ENCODE data around the gene TENM3. TPM values are rescaled to one million over a fixed set of nuclear protein-coding genes. Genes with fewer than 3 reads are reported as not detected.
A peak's percentile ranks its signal among the peaks of the same experiment; 100 is the strongest.

TENM3 gene
- polyA plus RNA-seq, 1 experiment, result 54.9 TPM

DNA sequence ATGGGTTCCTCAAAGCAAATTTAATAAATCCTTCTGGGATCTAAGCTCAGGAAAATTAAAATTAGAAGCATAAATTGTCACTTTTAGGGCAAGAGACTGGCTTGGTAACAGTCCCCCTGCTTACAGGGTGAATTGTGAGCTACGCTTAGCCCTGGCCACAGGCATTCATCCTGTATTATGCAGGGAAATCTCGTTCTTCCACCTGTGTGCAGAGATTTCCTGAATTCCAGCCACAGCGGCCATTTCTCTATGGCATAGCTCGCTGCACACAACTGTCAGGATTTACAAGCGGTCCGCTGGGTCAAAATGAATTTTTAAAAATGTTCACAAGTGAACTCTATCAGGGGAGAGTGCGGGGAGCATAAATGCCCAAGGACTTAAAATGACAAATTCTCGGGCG is 562.1 kb downstream of the TENM3 start:
- Histone ChIP-seq H3K9me3 (ENCODE audit: control insufficient read depth, insufficient read depth, low read length) (peaks cover 36% of the 10 kb centered on the region), H3K27ac (ENCODE audit: low read depth, low read length) (no peak overlapping the region), H3K4me3 (ENCODE audit: low read depth, low read length) (no peak overlapping the region), H3K27me3 (ENCODE audit: control insufficient read depth, insufficient read depth, low read length) (no peaks in the 10 kb centered on the region)
- ChIA-PET CTCF (interaction anchor here (0.5 to 1.6 kb wide), 89 partner anchors 9 to 1660 kb away, joined by 3 to 17 read pairs (median 4); no protein-coding TSS in a partner anchor), POLR2A (interaction anchor here (0.6 kb wide), 2 partner anchors 346 to 837 kb away, joined by 3 to 4 read pairs; no protein-coding TSS in a partner anchor)
- DNase-seq (ENCODE audit: low read depth, low spot score), result no peak
- TF ChIP-seq, protein P1, sequence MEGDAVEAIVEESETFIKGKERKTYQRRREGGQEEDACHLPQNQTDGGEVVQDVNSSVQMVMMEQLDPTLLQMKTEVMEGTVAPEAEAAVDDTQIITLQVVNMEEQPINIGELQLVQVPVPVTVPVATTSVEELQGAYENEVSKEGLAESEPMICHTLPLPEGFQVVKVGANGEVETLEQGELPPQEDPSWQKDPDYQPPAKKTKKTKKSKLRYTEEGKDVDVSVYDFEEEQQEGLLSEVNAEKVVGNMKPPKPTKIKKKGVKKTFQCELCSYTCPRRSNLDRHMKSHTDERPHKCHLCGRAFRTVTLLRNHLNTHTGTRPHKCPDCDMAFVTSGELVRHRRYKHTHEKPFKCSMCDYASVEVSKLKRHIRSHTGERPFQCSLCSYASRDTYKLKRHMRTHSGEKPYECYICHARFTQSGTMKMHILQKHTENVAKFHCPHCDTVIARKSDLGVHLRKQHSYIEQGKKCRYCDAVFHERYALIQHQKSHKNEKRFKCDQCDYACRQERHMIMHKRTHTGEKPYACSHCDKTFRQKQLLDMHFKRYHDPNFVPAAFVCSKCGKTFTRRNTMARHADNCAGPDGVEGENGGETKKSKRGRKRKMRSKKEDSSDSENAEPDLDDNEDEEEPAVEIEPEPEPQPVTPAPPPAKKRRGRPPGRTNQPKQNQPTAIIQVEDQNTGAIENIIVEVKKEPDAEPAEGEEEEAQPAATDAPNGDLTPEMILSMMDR (IDR thresholded peaks at IDR 0.05; ENCODE audit: low read depth, low read length), result no peak

DNA sequence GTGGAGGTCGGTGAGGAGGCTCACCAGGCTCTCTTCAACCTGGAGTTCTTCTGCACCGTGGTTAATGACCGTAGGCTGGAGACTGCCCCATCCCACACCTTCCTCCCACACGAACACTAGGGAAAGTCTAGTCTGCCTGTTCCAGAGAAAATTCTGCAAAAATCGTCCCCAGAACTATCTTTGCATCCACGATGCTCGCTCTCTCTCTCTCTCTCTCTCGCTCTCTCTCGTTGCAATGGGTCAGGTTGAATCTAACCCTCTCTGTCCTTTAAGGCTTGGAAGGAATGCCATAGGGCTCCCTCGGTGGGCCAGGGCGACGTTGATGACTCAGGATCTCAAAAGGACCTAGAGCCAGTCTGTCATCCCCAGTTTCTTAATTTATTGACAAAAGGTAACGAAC is 562.5 kb downstream of the TENM3 start:
- TF ChIP-seq, protein P1 (IDR thresholded peaks at IDR 0.05; ENCODE audit: low read depth, low read length), result no peak

DNA sequence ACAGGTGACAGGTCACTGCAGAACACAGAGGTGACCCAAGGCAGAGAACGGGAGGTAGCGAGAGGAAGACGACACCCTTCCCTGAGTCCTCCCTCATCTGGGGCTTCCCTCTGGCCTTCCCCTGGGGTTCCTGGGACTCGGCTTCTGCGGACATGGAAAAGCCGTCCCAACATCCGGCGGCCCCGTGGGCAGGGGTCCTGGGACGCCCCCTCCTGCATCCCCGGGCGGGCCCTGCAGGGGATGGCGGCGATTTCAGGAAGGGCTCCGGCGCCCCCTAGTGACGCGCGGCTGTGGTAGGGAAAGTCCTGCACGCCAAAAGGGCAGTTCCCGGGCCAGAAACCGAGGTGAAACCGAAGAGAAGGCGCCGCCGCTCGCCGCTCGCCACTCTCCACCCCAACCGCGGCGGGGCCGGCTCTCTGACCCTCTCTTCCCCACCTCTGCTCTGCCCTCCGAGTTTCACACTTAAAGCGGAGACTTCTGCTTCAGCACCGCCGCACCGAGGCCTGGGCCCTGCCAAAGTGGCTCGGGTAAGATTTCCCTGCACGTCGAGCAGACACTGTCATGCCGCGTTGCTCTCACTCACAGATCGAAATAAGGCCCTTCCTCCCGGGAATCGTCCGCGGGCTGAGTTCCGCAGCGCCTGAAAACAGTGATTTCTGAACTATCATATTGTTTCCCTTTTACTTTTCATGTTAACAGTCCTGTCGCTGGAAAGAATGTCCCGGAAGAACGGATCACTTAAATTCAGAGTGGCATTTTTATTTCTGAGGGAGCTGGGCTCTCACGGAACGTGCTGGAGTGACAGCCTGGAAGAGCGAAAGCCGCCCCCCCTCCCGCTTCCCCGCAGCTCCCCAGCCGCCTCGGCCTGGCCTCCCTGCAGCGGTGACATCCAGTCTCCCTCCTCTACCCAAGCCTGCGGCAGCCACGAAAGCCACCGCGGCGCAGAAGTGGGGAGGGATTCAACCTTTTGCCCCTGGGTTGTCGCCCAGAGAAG is 563.4 kb downstream of the TENM3 start:
- H3K9me3 ChIP-seq (ENCODE audit: control insufficient read depth, insufficient read depth, low read length), result peaks cover 40% of the 10 kb centered on the region
- H3K4me3 ChIP-seq (ENCODE audit: low read depth, low read length), result peak overlapping the region; percentile 56
- TF ChIP-seq, protein P1 (IDR thresholded peaks at IDR 0.05; ENCODE audit: low read depth, low read length), result peak; percentile 90
- H3K27ac ChIP-seq (ENCODE audit: low read depth, low read length), result peak overlapping the region; percentile 47
- ChIA-PET POLR2A (interaction anchor here (0.6 kb wide), 3 partner anchors 348 to 838 kb away, joined by 3 to 4 read pairs (median 4); no protein-coding TSS in a partner anchor), CTCF (interaction anchor here (0.6 to 1.6 kb wide), 83 partner anchors 10 to 1661 kb away, joined by 3 to 17 read pairs (median 4); no protein-coding TSS in a partner anchor)
- H3K27me3 ChIP-seq (ENCODE audit: control insufficient read depth, insufficient read depth, low read length), result no peaks in the 10 kb centered on the region
- DNase-seq (ENCODE audit: low read depth, low spot score), result no peak

More for the DNA sequence above, 562.5 kb downstream of the TENM3 start:
- H3K9me3 ChIP-seq (ENCODE audit: control insufficient read depth, insufficient read depth, low read length), result peaks cover 35% of the 10 kb centered on the region
- DNase-seq (ENCODE audit: low read depth, low spot score), result no peak
- no peak overlapping the region for H3K27ac ChIP-seq (ENCODE audit: low read depth, low read length)
- CTCF ChIA-PET, result interaction anchor here (0.5 to 1.6 kb wide), 89 partner anchors 9 to 1660 kb away, joined by 3 to 17 read pairs (median 4); no protein-coding TSS in a partner anchor
- POLR2A ChIA-PET, result interaction anchor here (0.6 kb wide), 2 partner anchors 347 to 838 kb away, joined by 3 to 4 read pairs; no protein-coding TSS in a partner anchor
- H3K27me3 ChIP-seq (ENCODE audit: control insufficient read depth, insufficient read depth, low read length), result no peaks in the 10 kb centered on the region
- H3K4me3 ChIP-seq (ENCODE audit: low read depth, low read length), result no peak overlapping the region

DNA sequence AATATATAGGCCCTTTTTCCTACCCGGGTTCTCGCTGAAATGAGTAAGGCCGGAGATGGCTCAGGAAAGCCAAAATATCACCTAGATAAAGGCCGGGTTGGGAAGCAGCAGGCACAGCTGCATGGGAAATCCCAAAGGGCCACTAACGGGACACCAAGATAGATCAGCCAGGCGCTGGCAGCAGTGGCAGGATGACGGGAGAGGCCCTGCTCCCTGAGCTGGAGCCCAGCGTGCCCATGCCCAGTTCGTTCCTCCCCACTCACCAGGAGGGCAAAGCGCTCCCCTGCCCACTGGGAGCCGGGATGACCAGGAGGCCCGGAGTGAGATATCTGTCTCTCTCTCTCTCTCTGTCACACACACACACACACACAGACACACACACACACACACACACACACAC is 564.1 kb downstream of the TENM3 start:
- Histone ChIP-seq H3K9me3 (ENCODE audit: control insufficient read depth, insufficient read depth, low read length) (peaks cover 42% of the 10 kb centered on the region), H3K27ac (ENCODE audit: low read depth, low read length) (no peak overlapping the region), H3K4me3 (ENCODE audit: low read depth, low read length) (no peak overlapping the region), H3K27me3 (ENCODE audit: control insufficient read depth, insufficient read depth, low read length) (no peaks in the 10 kb centered on the region)
- ChIA-PET CTCF (interaction anchor here (0.9 kb wide), 1 partner anchor 230 kb away, joined by 3 read pairs; no protein-coding TSS in a partner anchor), POLR2A (interaction anchor here (0.6 kb wide), 1 partner anchor 605 kb away, joined by 4 read pairs; no protein-coding TSS in a partner anchor)
- TF ChIP-seq, protein P1 (IDR thresholded peaks at IDR 0.05; ENCODE audit: low read depth, low read length), result no peak
- no peak for DNase-seq (ENCODE audit: low read depth, low spot score)
